SW 1271 (cell line): Measurements from ENCODE around the gene OR7A10.
A peak's percentile ranks its signal among the peaks of the same experiment; 100 is the strongest.

Experiments
- DNase-seq, 2 experiments: peaks; one replicate each; lab custom pipeline; 2025; lab: John Stamatoyannopoulos, UW

Gene OR7A10

GRCh38 chr19:14848822-14849221 lies at the start of gene OR7A10:
TSS of gene OR7A10 (minus strand) at chr19:14848922. CDS start at chr19:14841877, 7,045 bp downstream.
- no peak for DNase-seq

- no peak for DNase-seq
Measured at GRCh38 chr19:14890643-14891379, 42.1 kb upstream of the OR7A10 start.

- no peak for DNase-seq
Measured at GRCh38 chr19:14889994-14890642, 41.4 kb upstream of the OR7A10 start.

DNA sequence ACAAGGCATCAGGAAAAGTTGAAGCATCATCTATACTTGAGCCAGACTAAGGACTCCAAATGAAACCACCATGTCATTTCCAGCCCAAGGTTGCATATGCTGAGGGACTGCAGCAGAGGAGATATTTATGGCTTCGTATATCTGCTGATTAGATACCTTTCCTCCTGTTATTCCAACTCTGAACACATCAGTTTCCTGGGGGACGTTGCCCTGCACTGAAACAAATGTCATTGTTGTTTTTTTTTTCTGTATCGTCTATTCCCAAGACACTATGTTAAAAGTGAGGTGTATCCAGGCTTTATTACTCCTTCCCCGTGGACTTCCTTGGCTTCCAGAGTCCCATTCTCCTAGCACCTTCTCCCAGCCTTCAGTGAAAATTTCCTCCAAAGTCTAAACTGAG lies 37.3 kb upstream of the OR7A10 start, which contains the start of gene OR7A17:
TSS of gene OR7A17 (minus strand) at position 101 of the 400 bp plus-strand sequence. CDS start 4,777 bp downstream, outside the sequence.
- DNase-seq: no peak

- DNase-seq: peak in 1 of 2 experiments; percentile 42
Measured at GRCh38 chr19:14871619-14872230, 23.0 kb upstream of the OR7A10 start.

DNA sequence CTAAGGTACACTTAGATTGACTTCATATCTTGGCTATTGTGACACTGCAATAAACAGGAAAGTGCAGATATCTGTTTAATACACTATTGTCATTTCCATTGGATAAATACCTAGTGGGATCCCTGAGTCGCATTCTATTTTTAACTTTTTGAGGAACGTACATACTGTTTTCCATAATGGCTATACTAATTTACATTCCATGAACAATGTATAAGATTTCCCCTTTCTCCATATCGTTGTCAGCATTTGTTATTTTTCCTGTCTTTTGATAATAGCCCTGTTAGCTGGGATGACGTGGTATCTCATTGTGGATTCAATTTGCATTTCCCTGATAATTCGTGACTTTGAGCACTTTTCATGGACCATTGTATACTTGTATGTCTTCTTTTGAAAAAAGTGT lies 19.8 kb upstream of the OR7A10 start:
- no peak for DNase-seq

DNA sequence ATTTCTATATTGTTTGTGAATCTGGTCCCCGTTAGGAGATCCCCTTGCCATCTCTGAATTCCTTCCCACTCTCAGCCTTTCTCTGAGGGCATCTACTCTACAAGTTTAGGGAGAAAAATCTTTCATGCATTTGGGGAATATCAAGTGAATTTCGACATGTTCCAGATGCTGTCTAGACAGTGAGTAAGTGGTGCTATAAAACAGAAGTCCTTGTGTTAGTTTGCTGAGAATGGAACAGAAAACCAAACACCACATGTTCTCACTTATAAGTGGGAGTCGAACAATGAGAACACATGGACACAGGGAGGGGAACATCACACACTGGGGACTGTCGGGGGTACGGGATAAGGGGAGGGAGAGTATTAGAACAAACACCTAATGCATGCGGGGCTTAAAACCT lies 5.1 kb downstream of the OR7A10 start:
- no peak for DNase-seq

GRCh38 chr19:14843169-14843568 lies 5.6 kb downstream of the OR7A10 start:
- no peak for DNase-seq

- no peak for DNase-seq
Measured at GRCh38 chr19:14840206-14840605, 8.5 kb downstream of the OR7A10 start.

DNA sequence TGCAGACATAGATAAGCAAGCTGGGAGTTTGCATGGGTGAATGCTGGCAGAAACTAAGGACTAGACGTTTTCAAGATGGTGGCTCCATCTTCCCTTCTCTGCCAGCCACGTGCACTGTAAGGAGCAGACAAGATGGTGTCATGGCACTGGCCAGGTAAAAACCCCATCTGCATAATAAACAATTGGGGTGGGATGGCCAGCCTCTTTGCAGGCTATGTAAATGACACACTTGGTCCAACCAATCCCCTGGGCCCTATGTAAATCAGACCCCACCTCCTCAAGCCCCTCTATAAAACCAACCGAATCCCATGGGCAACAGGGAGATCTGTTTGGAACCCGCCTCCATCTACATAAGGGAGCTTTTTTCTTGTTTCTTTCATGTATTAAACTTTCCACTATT lies 11.3 kb downstream of the OR7A10 start:
- DNase-seq: no peak

DNA sequence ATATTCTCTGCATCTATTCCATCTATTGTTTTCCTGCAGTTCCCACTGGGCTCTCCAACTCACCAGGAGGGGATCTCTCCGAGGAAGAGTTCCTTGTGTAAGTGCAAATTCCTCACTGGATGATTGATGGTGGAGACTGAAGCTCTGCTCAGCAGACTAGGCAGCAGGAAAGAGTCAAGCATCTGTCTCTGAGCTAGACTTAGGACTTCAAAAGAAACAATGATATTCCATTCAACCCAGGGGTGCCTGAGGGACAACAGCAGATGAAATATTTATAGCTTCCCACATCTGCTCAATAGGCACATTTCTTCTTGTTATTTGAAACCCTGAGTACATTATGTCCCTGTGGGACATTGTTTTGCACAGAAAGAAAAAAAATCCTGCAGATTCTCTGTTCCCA lies 13.7 kb downstream of the OR7A10 start, which contains the start of the genes OR7A5 and OR7C1:
TSS of gene OR7A5 (minus strand) at position 175 of the 400 bp plus-strand sequence. CDS start 6,944 bp downstream, outside the sequence.
TSS of gene OR7C1 (minus strand) at position 175 of the 400 bp plus-strand sequence. CDS start 35,049 bp downstream, outside the sequence.
- no peak for DNase-seq

DNA sequence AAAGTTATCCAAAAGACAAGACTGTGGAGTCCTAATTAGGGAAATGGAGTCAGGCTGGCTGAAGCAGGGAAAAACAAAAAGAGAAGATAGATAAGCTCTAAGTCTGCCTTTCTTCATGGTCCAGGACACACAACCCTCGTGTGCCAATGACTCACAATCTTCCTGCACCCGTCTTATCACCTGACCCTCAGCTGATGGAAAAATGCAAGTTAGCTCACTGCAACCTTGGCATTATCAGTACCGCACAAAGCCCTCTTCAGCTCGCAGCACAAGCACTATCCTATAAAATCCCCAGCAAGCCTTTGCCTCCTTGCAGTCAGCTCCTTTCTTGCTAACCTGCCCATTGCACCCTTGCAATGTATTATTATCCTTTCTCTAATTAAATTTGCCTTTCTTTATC lies 18.0 kb downstream of the OR7A10 start:
- no peak for DNase-seq

DNA sequence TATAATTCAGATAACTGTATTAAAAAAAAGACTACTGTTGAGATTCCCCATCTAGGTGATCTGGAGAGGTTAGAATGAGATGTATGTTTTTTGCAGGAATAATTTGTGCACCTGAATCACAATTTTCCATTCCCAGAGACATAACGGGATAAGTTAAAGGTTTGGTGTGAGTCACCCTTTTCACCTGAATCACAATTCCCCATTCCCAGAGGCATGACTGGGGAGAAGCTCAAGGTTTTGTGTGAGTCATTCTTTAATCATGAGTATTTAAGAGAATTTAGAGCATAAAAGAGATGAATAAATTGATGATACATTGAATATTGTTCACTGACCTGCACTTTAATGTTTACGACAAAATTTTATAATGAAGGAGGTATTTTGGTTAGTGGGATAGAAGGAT lies 22.7 kb downstream of the OR7A10 start:
- DNase-seq: no peak

- DNase-seq: no peak
Measured at GRCh38 chr19:14821937-14822336, 26.8 kb downstream of the OR7A10 start.

DNA sequence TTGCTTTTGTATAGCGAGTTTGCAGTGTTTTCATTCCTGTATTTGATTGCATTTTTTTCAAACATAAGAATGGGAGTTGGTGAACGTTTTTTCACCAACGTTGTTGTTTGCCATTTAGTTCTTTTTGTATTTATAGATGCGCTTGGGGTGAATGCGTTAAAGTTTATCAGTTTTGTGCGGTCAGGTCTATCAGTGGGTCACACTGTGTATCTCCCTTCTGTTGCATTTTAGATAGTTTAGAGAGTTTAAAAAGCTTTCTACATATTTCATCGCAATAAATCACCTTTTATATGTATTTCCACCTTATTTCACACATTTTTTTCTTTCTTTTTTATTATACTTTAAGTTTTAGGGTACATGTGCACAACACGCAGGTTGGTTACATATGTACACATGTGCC lies 30.1 kb downstream of the OR7A10 start:
- no peak for DNase-seq

DNA sequence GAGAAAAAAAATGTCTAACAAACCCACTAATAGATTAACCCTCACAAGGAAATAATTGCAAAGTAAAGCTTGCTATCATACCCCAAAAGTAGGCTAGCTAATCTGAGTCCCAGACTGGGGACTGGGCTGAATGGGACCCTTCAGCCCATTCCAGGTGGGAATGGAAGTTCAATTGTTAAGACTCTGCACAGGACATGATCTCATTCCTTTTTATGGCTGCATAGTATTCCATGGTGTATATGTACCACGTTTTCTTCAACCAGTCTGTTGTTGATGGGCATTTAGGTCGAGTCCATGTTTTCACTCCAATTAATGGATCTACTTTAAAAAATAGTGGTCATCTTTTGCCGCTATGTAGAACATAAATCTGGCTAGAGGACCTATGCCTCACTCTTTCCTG lies 31.7 kb downstream of the OR7A10 start:
- DNase-seq: no peak

DNA sequence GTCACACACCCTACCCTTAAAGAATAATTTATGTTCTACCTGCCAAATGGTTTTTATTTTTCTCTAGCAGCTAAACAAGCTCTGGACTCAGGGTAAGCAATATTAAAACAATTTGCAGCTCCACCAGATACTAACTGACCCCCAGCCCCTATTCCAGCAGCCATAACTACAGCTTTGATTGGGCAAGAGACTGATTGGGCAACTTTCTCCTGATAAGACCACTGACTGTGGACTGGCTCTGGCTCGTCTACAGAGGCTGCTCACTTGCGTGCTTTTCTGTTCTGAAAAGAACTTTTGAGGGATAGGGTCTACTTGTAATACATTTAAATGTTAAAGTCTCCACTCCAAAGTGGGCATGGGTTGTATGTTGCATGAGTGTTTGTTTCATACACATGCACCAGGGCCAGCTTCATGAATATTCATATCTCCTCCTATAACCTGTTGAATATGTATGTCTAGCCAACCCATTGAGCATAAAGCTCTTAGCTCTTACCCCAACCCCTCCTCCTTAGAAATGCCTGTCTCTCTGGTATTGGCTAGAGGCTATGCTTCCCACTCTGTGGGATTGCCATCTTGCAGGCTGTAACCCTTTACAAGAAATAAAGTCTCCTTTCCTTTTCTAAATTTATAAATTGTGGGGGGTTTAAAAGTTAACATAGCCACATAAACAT lies 33.6 kb downstream of the OR7A10 start:
- DNase-seq: no peak

GRCh38 chr19:14809272-14810057 lies 39.3 kb downstream of the OR7A10 start:
- no peak for DNase-seq

DNA sequence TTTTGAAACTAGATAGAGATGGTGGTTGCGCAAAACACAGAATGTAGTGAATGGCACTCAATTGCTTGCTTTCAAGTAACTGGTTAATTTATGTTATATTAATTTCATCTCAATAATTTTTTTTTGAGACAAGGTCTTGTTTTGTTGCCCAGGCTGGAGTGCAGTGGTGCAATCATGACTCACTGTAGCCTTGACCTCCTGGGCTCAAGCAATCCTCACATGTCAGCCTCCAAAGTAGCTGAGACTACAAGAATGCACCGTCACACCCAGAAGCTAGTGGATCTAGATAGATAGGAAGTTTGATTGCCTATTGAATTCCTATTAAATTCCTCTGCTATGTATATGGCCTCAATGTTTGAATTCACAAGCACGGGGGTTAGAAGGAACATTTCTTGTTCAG lies 44.0 kb downstream of the OR7A10 start:
- no peak for DNase-seq

- DNase-seq: no peak
Measured at GRCh38 chr19:14798760-14799159, 50.0 kb downstream of the OR7A10 start.

- DNase-seq: no peak
Measured at GRCh38 chr19:14796021-14796420, 52.7 kb downstream of the OR7A10 start.
